BJ (cell line): Measurements from ENCODE around the gene GPC6. TPM values are rescaled to one million over a fixed set of nuclear protein-coding genes. Genes with fewer than 3 reads are reported as not detected.

ENCODE experiments used
- CTCF ChIA-PET: fragments of 350-600 bp; formaldehyde crosslinking; extraction: SDS; loops from one replicate; lab custom pipeline; 2021; ENCODE audit warnings: antibody characterized with exemption, inconsistent platforms; lab: Yijun Ruan, JAX
- POLR2A ChIA-PET: fragments of 300-600 bp; sonication (Branson Sonifier 250); formaldehyde crosslinking; extraction: SDS; loops from one replicate; lab custom pipeline; 2021; ENCODE audit warnings: antibody characterized with exemption; lab: Charles Lee
- DNase-seq: peaks from one replicate; pipeline ENCODE4 v3.0.0-alpha.2; 2011; ENCODE audit warnings: low read depth
- H3K27me3 ChIP-seq: 2 replicates; pipeline ENCODE4 v1.6.0; 2011; ENCODE audit warnings: low read length; ENCODE audit not compliant: control insufficient read depth, insufficient read depth
- H3K36me3 ChIP-seq: 2 replicates; pipeline ENCODE4 v1.5.1; 2011; ENCODE audit warnings: low read length; ENCODE audit not compliant: control insufficient read depth, insufficient read depth
- H3K4me3 ChIP-seq: 2 replicates; pipeline ENCODE4 v1.5.1; 2011; ENCODE audit warnings: low read depth, mild to moderate bottlenecking, control low read depth, low read length
- CTCF ChIP-seq: IDR thresholded peaks from 2 replicates; pipeline ENCODE4 v1.5.1; 2011; ENCODE audit warnings: low read depth, mild to moderate bottlenecking, control low read depth, inconsistent platforms, low read length, moderate library complexity; ENCODE audit not compliant: insufficient read depth
- polyA plus RNA-seq: library from polyadenylated mRNA; depleted of rRNA; stranded (reverse); fragments of >200 nt; gene quantifications from 2 replicates; pipeline ENCODE4 v1.2.3, GENCODE V29; 2011

Gene GPC6
- polyA plus RNA-seq, 1 experiment = 23.0 TPM

GRCh38 chr13:93789058-93789457 lies 562.5 kb downstream of the GPC6 start:
- no peaks in the 10 kb centered on the region for H3K27me3 ChIP-seq
- no peak for TF ChIP-seq CTCF
- DNase-seq = no peak
- POLR2A ChIA-PET = no interaction called here
- CTCF ChIA-PET = no interaction called here
- no peaks in the 10 kb centered on the region for H3K36me3 ChIP-seq
- no peak overlapping the region for H3K4me3 ChIP-seq

GRCh38 chr13:93794197-93794885 lies 567.7 kb downstream of the GPC6 start:
- H3K27me3 ChIP-seq = no peaks in the 10 kb centered on the region
- no peak for DNase-seq
- ChIA-PET POLR2A (no interaction called here), CTCF (no interaction called here)
- no peak overlapping the region for H3K4me3 ChIP-seq
- H3K36me3 ChIP-seq = no peaks in the 10 kb centered on the region
- TF ChIP-seq CTCF = no peak

- Histone ChIP-seq H3K36me3 (no peaks in the 10 kb centered on the region), H3K27me3 (no peaks in the 10 kb centered on the region), H3K4me3 (no peak overlapping the region)
- no peak for TF ChIP-seq CTCF
- POLR2A ChIA-PET = no interaction called here
- CTCF ChIA-PET = no interaction called here
- DNase-seq = no peak
These were observed 570.9 kb downstream of the GPC6 start for GRCh38 chr13:93797463-93797862.

- no peak for TF ChIP-seq CTCF
- CTCF ChIA-PET = no interaction called here
- POLR2A ChIA-PET = no interaction called here
- H3K36me3 ChIP-seq = no peaks in the 10 kb centered on the region
- no peaks in the 10 kb centered on the region for H3K27me3 ChIP-seq
- H3K4me3 ChIP-seq = no peak overlapping the region
- no peak for DNase-seq
These were observed 573.7 kb downstream of the GPC6 start for GRCh38 chr13:93800342-93800741.

GRCh38 chr13:93805736-93806135 lies 579.1 kb downstream of the GPC6 start:
- ChIA-PET POLR2A (no interaction called here), CTCF (no interaction called here)
- Histone ChIP-seq H3K36me3 (no peaks in the 10 kb centered on the region), H3K27me3 (no peaks in the 10 kb centered on the region), H3K4me3 (no peak overlapping the region)
- no peak for TF ChIP-seq CTCF
- no peak for DNase-seq
